GM12801 (cell line): ENCODE data around the gene TMEM30A.

Experiments used
- TF ChIP-seq, protein P1 (sequence below): IDR thresholded peaks from one replicate; pipeline ENCODE4 v1.5.1; 2011; ENCODE audit warnings: control low read depth; ENCODE audit not compliant: insufficient read length; ENCODE audit errors: extremely low read depth

Gene TMEM30A

DNA sequence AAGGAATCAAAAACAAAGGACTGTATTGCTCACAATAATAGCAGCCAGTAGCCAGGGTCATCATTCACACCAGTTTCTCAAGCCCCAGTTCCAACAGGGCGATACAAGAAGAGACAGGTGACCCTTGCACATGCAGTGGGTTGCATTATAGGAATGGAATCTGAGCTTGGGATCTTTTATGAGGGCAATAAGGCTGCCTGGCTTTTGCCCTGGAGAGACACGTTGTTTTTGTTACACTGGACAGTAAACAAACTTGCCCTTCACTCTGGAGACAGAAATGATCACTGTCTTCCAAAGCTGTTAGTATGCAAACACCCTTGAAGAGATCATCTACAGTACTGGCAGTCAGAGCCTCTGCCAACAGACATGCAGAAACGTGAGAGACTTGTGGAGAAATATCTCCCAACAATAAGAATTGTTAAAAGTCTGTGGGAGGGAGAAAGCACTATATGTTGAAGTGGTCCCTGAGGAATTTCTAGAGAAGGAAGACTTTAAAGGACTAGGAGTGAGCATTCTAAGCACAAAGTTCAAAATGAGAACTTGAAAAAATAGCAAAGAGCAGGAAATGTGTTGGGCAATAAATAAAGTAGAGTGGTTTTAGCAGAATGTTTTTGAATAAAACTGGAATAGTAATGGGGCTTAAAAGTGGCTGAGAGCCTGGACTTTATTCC lies 72.5 kb downstream of the TMEM30A start:
- TF ChIP-seq, protein P1, sequence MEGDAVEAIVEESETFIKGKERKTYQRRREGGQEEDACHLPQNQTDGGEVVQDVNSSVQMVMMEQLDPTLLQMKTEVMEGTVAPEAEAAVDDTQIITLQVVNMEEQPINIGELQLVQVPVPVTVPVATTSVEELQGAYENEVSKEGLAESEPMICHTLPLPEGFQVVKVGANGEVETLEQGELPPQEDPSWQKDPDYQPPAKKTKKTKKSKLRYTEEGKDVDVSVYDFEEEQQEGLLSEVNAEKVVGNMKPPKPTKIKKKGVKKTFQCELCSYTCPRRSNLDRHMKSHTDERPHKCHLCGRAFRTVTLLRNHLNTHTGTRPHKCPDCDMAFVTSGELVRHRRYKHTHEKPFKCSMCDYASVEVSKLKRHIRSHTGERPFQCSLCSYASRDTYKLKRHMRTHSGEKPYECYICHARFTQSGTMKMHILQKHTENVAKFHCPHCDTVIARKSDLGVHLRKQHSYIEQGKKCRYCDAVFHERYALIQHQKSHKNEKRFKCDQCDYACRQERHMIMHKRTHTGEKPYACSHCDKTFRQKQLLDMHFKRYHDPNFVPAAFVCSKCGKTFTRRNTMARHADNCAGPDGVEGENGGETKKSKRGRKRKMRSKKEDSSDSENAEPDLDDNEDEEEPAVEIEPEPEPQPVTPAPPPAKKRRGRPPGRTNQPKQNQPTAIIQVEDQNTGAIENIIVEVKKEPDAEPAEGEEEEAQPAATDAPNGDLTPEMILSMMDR, result no peak

DNA sequence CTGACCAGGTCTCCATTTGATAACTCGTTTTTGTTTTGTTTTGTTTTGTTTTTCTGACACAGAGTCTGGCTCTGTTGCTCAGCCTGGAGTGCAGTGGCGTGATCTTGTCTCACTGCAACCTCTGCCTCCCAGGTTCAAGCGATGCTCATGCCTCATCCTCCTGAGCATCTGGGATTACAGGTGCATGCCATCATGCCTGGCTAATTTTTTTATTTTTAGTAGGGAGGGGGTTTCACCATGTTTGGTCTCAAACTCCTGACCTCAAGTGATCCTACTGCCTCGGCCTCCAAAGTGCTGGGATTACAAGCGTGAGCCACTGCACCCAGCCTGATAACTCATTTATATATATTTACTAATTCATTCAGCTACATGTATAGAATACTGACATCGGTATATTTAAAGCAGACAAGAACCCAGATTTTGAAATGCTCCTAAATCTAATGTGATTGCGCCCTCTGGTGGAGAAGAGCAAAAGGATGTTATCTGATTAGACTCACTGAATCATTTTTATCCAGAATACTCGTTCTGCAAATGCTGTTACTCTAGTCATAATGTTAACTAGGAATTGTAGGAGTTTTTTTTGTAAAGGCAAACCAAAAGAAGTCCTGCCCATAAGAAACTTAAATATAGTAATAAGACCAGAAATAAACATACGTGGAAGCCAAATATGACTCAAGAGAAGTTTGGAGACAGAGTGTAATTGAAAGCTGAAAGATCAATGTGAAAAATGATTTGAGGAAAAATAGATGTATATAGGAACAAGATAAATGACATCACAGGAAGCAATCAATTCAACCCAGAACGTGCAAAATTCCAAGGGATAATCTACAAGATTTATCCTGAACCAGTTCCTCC lies 73.5 kb downstream of the TMEM30A start:
- TF ChIP-seq, protein P1, result no peak

DNA sequence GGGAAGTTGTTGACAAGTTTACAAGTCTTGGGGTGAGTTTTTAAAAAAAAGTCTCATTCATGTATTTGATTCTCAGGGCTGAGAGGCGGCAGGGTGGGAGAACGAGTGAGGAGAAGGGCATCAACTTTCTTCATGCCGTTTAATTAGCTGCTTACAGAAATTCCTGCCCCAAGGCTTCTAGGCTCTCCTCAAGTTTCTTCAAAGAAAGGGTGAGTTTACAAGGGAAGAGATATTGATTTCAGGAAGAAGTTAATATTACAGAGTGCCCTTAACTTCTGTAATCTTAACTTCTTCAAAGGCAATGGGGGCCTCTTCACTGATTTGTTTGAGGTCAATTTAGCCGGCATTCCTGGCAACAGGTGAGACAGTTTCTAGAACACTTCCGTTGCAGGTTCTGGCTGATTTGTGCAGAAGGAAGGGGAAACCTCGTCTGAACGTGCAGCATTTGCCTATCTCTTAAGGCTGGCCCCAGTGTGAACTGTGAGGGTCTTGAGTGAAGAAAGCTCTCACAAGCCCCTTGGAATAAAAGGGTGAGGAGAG lies 75.3 kb downstream of the TMEM30A start:
- TF ChIP-seq, protein P1, result no peak

DNA sequence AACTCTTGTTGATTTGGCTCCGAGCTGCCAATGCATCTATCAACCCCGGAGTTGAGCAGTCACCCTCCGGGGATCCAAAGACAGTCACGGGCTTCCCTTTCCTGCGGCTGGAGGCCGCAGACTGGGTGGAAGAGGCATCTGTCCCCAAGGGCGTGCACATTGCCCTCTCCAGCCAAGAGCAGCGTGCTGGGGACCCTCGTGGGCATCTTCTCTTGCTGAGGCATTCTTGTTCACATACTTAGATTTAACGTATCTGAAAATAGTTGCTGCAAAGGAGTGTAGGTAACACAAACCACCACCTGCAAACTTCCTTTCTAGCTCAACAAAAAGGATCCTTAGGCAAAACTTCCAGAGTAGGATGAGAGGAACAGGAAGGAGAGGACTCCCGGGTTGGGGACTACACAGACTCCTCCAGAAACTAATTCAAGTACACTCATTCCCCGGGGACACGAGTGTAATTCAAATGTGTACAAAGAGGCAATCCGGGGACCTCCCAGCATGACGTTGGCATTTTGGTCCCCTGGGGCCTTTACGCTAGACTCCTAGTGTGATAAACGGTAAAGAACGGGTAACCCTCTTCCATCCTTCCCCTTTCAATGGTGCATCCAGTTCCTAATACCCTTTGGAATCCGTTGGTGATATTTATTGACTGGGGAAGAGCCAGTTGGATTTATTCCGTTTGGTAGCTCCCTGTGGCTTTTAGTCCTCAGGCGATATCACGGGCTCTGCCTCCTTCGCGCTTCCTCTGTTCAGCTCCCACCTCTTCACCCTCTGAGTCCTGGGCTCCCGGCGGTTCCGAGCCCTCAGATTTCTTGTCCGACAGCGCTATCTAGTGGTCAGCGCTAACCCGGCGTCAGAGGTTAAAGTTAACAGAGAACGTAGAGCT lies 76.1 kb downstream of the TMEM30A start:
- TF ChIP-seq, protein P1, result no peak

DNA sequence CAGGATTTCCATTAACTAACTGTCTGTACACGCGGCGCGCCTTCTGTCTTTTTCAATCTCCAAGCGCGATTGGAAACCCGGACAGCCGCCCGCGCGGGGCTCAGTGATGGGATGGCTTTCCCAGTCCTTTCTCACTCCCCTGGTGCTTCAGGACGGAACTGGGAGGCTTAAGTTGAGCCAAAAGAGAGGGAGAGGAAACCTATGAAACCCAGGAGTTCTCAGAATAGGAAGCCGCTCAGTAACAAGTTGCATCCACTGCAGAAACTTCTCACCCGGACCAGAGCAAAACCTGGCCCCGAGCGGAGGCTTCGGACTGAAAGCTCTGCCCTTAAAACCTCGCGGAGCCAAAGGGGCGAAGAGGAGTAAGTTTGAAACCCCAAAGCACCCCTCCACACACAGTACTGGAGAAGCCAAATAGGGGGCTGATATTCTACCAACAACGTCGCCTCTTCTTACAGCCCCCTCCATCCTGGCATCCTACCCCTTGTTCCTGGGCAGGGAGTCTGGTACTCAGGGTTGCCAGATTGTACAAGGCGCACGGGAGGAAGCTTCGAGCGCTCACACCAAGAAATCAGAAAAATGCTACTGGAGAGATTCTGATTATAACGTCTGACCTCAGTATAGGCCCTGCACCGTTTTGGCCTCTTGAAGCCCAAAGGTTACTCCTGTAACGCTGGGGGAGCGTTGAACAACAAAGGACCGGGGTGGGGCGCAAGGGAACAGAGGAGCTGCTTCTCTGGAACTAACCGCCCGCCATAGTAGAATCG lies 77.8 kb downstream of the TMEM30A start:
- TF ChIP-seq, protein P1, result no peak

DNA sequence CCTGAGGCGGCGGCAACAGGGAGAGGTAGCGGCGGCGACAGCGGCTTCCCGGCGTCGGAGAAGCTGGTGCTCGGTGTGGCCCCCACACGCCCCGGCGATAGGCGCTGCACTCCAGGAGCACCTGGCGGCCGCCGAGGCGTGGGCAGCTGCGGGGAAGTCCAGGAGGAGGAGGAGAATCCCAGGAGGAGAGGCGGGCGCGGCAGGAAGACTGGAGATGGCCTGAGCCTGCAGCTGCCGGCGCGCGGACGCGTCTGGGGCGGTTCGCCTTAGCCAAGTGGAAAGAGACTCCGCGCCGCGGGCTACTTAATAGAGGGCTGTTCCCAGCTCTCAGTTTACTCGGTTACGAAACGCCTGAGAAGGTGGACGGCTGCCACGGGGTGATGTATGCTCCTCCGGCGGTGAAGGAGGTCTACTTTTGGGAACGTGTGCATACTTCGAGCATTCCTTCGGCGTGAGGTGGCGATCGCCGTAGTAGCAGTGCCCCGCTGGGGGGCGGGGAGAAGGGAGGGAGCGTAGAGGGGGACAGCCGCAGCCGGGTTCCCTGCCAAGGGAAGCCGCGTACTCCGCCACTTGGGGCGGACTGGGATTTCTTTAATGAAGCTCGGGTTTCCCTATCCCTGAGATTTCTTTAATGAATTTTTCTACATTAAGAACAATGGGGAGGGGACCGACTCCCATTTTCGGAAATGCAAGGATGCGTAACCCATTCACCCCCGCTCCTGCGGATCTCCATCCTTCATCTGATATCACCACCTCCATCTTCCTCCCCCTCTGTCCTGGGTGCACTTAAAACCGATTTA lies 78.6 kb downstream of the TMEM30A start, which contains the start of gene COL12A1:
Gene COL12A1, minus strand, starts transcription at position 278 of the 800 bp plus-strand sequence. CDS start 3,261 bp downstream, outside the sequence.
- TF ChIP-seq, protein P1, result no peak
